Astrocyte of the cerebellum (primary cell): ENCODE data around the gene SNX15.
"Not testable (repeated sequence)": the region's sequence is repeated elsewhere in the genome, so short reads cannot be mapped to it uniquely, and the experiment has no call there.

Experiments
- DNase-seq: peaks from one replicate; pipeline ENCODE4 v3.0.0-alpha.2; 2011; ENCODE audit warnings: low read depth
- H3K4me3 ChIP-seq: 2 replicates; pipeline ENCODE4 v1.5.1; 2011; ENCODE audit warnings: mild to moderate bottlenecking, low read depth, low read length, moderate library complexity
- CTCF ChIP-seq: IDR thresholded peaks from 2 replicates; pipeline ENCODE4 v1.5.1; 2012; ENCODE audit warnings: low read length, low read depth, moderate library complexity, mild to moderate bottlenecking; ENCODE audit errors: missing control alignments
- in situ Hi-C: cut with HindIII; loops from 2 replicates; pipeline ENCODE4 v1.10.0; 2017; ENCODE audit warnings: low sequenced_read_pairs

The SNX15 gene

GRCh38 chr11:65014726-65015227, 12.5 kb upstream of the SNX15 start:
- no peak for TF ChIP-seq CTCF
- no peak for DNase-seq
- peak overlapping the region; percentile 78 for H3K4me3 ChIP-seq
- in situ Hi-C loops = no loop called here

DNA sequence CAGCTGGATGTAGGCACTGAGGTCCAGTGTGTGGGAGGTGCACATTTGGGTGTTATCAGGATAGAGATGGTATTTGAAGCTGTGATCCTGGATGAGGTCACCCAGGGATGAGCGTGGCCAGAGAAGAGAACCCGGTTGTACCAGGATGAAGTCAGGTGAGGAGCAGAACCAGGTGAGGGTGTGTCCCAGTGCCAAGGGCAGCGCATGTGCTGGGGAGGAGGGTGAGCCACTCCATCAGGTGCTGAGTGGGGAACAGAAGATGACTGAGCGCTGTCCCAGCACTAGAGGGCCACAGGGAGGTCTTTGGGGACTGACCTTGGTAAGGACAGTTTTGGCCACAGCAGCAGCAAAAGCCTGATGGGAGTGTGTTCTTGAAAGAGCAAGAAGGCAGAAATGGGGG, 10.5 kb upstream of the SNX15 start:
- no peak for TF ChIP-seq CTCF
- no peak for DNase-seq
- in situ Hi-C loops = no loop called here
- no peak overlapping the region for H3K4me3 ChIP-seq

GRCh38 chr11:65017937-65018336, 9.3 kb upstream of the SNX15 start:
- H3K4me3 ChIP-seq = no peak overlapping the region
- no peak for DNase-seq
- in situ Hi-C loops = no loop called here
- TF ChIP-seq CTCF = no peak

GRCh38 chr11:65019824-65020223, 7.4 kb upstream of the SNX15 start:
- no peak for DNase-seq
- no peak overlapping the region for H3K4me3 ChIP-seq
- in situ Hi-C loops = no loop called here
- TF ChIP-seq CTCF = no peak

- DNase-seq = no peak
- TF ChIP-seq CTCF = no peak
- H3K4me3 ChIP-seq = no peak overlapping the region
- in situ Hi-C loops = no loop called here
These were observed 6.2 kb upstream of the SNX15 start for GRCh38 chr11:65021003-65021402.

DNA sequence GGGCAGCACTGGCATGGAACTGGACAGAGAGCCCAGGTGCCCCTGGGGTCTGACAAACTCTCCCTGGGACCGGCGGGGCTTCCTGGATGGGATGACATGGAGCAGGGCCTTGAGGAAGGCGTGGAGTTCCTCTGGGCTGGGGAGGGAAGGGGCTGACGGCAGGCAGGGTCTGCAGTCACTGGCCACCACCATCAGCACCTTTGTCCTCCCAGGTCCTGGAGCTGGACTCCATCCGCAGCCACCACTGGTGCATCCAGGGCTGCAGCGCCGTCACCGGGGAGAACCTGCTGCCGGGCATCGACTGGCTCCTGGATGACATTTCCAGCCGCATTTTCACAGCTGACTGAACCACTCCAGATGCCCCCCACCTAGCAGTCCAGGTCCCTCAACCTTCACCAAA, 5.7 kb upstream of the SNX15 start:
- in situ Hi-C loops = no loop called here

GRCh38 chr11:65023502-65023901, 3.7 kb upstream of the SNX15 start:
- DNase-seq, in situ Hi-C loops, H3K4me3 ChIP-seq: not testable (repeated sequence)

More for the DNA sequence above, 5.7 kb upstream of the SNX15 start:
- no peak for DNase-seq
- H3K4me3 ChIP-seq = no peak overlapping the region
- no peak for TF ChIP-seq CTCF
